ENCODE measurements around the gene TTLL11.

DNA sequence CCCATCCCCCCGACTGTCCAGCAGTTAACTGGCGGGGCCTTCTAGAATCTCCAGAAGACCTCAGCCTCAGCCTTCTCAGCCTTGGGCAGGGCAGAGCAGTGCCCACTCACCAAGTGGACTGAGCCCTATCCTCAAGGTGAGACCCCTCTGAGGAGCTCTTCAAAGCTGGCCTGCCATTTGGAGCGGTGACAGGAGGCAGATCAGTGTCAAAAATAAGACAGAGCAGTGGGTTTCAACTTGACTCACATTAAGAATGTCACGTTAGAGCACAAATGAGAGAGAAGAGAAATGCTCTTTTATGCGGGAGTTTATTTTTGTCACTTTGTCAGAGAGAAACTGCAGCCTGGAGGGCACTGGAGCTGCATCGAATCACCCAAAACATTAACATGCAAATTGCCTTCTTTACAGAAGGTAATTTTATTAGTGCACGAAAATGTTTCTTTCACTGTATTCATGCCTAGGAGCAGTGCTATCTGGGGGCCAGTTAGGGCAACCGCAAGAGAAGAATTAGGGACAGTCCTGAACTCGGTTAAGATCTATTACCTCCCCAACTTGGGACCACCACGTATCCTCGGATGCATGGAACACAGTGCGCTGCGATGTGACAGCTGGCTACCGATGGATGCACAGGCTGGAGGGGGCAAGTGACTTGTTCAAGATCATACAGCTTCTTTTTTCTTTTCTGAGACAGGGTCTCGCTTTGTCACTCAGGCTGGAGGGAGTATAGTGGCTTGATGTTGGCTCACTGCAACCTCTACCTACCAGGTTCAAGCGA lies 253.2 kb downstream of the TTLL11 start:
- TF ChIP-seq, protein P1, sequence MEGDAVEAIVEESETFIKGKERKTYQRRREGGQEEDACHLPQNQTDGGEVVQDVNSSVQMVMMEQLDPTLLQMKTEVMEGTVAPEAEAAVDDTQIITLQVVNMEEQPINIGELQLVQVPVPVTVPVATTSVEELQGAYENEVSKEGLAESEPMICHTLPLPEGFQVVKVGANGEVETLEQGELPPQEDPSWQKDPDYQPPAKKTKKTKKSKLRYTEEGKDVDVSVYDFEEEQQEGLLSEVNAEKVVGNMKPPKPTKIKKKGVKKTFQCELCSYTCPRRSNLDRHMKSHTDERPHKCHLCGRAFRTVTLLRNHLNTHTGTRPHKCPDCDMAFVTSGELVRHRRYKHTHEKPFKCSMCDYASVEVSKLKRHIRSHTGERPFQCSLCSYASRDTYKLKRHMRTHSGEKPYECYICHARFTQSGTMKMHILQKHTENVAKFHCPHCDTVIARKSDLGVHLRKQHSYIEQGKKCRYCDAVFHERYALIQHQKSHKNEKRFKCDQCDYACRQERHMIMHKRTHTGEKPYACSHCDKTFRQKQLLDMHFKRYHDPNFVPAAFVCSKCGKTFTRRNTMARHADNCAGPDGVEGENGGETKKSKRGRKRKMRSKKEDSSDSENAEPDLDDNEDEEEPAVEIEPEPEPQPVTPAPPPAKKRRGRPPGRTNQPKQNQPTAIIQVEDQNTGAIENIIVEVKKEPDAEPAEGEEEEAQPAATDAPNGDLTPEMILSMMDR (IDR thresholded peaks at IDR 0.05; ENCODE audit: low read depth, low read length, missing input control): no peak
- TF ChIP-seq RXRA (IDR thresholded peaks at IDR 0.05) (no peak), YY1 (IDR thresholded peaks at IDR 0.05) (no peak), RAD21 (IDR thresholded peaks at IDR 0.05) (no peak), FOXA1 (IDR thresholded peaks at IDR 0.05) (no peak), GABPA (IDR thresholded peaks at IDR 0.05 in 1 of 2, conservative IDR thresholded peaks at IDR 0.05 in 1 of 2) (no peak), TAF1 (conservative IDR thresholded peaks at IDR 0.05) (no peak), JUND (IDR thresholded peaks at IDR 0.05) (no peak), EGR1 (IDR thresholded peaks at IDR 0.05; ENCODE audit: low read depth in 2 of 2) (no peak), HNF4G (IDR thresholded peaks at IDR 0.05) (no peak), SP1 (IDR thresholded peaks at IDR 0.05) (no peak)
- TF ChIP-seq, protein P2, sequence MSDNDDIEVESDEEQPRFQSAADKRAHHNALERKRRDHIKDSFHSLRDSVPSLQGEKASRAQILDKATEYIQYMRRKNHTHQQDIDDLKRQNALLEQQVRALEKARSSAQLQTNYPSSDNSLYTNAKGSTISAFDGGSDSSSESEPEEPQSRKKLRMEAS (IDR thresholded peaks at IDR 0.05): no peak
- TF ChIP-seq, protein P3, sequence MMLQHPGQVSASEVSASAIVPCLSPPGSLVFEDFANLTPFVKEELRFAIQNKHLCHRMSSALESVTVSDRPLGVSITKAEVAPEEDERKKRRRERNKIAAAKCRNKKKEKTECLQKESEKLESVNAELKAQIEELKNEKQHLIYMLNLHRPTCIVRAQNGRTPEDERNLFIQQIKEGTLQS (IDR thresholded peaks at IDR 0.05): no peak
- TF ChIP-seq, protein P4, sequence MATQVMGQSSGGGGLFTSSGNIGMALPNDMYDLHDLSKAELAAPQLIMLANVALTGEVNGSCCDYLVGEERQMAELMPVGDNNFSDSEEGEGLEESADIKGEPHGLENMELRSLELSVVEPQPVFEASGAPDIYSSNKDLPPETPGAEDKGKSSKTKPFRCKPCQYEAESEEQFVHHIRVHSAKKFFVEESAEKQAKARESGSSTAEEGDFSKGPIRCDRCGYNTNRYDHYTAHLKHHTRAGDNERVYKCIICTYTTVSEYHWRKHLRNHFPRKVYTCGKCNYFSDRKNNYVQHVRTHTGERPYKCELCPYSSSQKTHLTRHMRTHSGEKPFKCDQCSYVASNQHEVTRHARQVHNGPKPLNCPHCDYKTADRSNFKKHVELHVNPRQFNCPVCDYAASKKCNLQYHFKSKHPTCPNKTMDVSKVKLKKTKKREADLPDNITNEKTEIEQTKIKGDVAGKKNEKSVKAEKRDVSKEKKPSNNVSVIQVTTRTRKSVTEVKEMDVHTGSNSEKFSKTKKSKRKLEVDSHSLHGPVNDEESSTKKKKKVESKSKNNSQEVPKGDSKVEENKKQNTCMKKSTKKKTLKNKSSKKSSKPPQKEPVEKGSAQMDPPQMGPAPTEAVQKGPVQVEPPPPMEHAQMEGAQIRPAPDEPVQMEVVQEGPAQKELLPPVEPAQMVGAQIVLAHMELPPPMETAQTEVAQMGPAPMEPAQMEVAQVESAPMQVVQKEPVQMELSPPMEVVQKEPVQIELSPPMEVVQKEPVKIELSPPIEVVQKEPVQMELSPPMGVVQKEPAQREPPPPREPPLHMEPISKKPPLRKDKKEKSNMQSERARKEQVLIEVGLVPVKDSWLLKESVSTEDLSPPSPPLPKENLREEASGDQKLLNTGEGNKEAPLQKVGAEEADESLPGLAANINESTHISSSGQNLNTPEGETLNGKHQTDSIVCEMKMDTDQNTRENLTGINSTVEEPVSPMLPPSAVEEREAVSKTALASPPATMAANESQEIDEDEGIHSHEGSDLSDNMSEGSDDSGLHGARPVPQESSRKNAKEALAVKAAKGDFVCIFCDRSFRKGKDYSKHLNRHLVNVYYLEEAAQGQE (IDR thresholded peaks at IDR 0.05): no peak
